ENCODE results near the gene OXCT1.

The OXCT1 gene

DNA sequence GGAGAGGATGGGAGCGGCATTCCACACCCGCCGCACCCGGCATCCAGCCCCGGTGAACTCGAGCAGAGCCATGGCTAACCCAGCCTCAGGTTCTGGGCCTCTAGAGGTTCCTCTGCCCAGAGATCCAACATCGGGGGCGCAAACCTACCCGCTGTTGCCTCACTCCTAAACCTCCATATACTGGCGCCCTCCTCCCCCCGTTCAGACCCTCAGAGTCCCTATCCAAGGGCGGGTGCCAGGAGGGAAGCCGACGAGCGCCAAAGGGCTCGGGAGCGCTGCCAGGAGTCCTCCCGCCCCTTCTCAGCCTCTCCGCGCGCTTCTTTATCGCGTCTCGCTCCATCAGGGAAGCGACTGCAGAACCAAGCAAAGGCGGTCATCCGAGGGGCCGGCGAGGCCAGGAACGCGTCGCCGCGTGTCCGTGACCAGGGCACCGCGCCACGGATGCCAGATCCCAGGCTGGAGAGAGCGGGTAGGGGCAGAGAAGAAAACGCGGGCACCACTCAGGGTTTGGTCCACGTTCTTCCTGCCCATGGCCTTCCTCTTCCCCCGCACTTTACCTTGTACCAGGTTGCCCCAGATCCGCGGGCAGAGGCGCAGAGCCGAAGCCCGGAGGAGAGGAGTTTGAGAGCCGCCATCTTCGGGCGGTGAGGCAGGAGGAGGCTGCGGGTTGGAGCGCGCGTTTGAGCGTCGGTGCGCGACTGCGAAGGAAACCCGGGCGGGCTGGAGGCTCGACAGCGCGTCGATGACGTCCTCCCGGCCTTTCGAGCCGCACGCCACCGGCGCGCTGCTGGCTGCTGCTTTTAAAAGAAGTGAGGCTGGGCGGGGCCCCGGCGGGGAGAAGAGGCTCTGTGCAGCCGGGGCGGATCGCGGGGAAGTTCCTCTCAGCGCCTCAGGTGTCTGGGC is at the start of gene OXCT1:
Gene OXCT1, minus strand, starts transcription at position 702 of the 903 bp plus-strand sequence. Its CDS starts 67 bp downstream, at position 635.
- DNase-seq = peak; percentile 96

GRCh38 chr5:41918105-41918504 is 47.9 kb upstream of the OXCT1 start:
- no peak for DNase-seq

DNA sequence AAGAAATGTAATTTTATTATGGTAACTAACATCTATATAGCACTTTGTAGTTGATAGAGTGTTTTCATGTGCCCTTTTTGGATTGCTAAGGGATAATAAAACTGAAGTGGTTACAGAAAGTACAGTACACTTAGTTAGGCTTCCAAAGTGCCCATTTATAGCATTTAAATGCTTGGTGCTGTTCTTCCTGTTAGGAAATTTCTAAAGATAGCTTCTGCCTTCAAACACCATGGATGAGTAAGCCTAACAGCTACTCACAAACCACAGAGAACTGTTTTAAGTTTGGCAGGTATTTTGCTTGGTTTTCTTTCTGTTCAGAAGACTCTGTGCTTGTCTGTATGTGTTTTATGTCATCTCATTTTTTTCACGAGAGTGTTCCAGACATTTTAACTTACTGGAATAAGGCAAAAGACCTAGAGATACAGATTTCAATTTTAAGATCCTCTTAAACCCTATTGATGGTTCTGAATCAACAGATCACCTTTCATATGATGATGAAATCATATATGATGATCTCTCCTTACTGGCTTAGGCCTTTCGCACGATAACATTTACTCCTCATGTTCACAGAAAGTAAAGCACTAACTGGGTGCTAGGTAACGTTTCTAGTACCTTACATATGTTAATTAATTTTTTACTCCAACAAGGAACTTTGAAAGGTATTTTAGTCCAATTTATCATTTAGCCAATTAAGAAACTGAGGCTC is 38.3 kb upstream of the OXCT1 start:
- DNase-seq = no peak

DNA sequence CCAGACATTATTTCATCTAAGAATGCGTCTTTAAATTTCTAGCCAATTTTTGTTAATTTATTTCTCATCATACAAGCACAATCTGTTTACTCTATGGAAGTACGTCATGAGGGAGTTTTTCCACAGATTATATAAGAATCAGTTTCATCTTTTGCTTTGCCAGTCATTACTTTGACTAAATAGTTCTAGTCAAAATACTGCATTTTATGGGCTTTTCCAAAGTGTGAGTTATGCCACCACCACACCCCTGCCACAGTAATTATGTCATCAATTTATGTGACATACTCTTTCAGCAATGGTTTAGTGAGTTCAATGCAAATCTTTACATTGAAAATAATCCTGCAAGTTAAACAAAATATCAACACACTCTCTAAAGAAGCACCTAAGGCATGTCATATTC is 35.9 kb upstream of the OXCT1 start:
- no peak for DNase-seq

GRCh38 chr5:41903892-41904799 is 33.9 kb upstream of the OXCT1 start, which contains the start of gene RIMOC1:
RIMOC1 (plus strand) TSS chr5:41904344; CDS start chr5:41904368, 24 bp downstream.
- peak; percentile 98 for DNase-seq

GRCh38 chr5:41903382-41903891 is 33.2 kb upstream of the OXCT1 start:
- no peak for DNase-seq

- DNase-seq = no peak
These were observed 26.0 kb upstream of the OXCT1 start for GRCh38 chr5:41896230-41896629.

GRCh38 chr5:41893074-41893851 is 23.0 kb upstream of the OXCT1 start:
- DNase-seq = no peak

DNA sequence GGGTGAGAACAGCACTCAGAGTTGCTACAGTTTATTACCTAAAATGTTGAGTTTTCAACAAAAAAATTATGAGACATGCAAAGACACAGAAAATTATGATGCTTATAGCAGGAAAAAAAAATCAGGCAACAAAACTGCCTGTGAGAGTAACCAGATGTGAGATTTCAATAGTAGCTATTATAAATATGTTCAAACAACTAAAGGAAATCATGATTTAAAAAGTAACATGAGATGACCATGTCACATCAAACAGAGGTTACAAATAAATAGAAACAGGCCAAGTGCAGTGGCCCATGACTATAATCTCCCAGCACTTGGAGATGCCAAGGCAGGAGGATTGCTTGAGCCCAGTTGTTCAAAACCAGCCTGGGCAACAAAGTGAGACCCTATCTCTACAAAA is 21.8 kb upstream of the OXCT1 start:
- no peak for DNase-seq

DNA sequence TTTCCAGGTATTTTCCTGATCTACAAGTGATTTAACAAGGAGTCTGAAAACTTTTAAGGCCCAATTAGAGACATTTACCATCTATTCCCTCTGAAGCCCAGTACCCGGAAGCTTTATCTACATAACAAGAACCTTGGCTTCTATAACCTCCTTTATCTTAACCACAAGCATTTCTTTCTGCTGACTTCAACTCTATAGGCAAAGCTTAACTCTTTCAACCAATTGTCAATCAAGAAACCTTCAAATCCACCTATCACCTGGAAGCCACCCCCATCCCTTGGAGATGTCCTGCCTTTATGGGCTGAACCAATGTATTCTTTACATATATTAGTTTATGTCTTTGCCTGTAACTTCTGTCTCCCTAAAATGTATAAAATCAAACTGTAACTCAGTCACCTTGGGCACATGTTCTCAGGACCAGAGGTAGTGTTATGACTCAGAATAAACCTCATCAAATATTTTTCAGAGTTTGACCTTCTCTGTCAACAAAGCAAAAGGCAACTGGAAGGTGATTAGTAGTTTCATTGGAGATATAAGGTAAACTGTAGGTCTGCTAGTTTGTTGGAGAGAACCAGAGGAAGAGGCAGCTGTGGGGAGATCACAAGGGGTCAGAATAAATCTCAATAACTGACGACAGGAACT is 21.0 kb upstream of the OXCT1 start:
- DNase-seq = no peak

DNA sequence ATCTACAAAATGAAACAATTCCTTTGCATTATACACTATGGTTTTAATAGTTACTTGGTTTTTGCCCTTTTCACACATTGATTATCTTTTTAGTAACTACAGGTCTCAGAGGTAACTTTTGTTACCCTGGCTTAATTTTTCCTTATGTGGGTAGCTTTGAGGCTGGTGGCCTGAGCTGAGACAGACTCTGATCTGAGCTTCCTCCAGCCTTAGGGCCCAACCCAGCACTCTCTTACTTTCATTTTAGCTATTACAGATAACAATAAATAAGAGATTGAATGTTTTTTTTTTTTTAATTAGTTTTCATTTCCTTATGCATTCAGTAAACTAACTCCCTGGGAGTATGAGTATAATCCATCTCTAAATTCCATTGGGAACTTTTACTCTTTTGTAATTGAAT is 15.1 kb upstream of the OXCT1 start:
- no peak for DNase-seq

- no peak for DNase-seq
These were observed 13.7 kb upstream of the OXCT1 start for GRCh38 chr5:41883936-41884335.

DNA sequence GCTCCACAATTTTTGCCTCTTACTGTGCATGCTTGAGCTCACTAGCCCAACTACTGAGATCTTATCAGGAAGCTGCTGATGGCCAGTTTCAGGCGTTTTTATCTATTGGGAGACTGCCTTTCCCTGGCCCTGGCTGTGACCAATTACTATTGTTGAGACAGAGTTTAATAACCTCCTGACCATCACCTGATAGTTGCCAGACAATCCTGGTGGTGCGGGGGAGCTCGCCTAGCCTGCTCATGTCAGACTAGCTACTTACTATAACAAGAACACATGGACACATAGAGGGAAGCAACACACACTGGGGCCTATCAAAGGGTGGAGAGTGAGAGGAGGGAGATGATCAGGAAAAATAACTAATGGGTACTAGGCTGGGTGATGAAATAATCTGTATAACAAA is 13.0 kb upstream of the OXCT1 start:
- no peak for DNase-seq

DNA sequence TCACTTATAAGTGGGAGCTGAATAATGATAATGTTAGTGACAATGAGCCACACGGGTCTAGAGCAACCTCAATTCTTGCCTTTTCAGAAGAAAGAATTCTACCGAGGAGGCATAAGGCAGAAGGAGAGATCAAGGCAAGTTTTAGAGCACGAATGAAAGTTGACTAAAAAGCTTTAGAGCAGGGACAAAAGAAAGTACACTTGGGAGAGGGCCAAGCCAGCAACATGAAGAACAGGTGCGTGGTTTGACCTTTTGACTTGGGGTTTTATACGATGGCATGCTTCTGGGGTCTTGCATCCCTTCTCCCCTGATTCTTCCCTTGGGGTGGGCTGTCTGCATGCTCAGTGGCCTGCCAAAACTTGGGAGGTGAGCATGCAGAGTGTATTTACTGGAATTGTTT is 12.5 kb upstream of the OXCT1 start:
- DNase-seq = no peak

GRCh38 chr5:41878643-41879478 is 8.6 kb upstream of the OXCT1 start:
- no peak for DNase-seq

DNA sequence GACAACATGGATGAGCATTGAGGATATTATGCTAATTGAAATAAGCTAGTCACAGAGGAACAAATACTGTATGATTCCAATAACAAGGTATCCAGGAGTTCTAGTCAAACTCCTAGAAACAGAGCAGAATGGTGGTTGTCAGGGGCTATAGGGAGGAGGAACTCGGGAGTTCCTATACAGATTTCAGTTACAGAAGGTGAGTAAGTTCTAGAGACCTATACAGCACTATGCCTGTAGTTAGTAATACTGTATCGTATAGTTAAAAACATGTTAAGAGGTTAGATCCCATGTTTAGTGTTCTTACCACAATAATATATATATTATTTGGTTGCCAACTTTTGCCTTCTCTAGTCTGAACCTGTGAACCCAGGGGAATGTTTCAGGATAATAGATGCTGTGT is 7.9 kb upstream of the OXCT1 start:
- DNase-seq = no peak

GRCh38 chr5:41877408-41877807 is 7.2 kb upstream of the OXCT1 start:
- DNase-seq = no peak

- DNase-seq = no peak
These were observed 6.5 kb upstream of the OXCT1 start for GRCh38 chr5:41876678-41877077.

DNA sequence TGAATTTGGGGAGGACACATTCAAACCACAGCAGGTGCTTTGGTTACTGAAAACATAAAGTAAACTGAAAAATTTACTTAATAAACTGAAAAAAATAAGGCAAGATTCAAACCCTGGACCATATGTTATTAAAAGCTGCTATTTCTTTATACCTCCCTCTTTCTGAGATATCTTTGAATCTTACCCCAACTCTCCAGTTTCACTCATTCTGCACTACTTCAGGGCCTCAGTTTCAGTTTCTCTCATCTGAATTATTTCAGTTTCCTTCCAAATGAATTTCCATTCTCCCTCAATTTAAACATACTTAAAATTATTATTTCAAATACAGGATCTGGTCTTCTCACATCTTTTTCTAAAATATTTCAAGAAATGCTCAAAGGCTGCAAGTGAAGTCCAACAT is 4.9 kb upstream of the OXCT1 start:
- no peak for DNase-seq

DNA sequence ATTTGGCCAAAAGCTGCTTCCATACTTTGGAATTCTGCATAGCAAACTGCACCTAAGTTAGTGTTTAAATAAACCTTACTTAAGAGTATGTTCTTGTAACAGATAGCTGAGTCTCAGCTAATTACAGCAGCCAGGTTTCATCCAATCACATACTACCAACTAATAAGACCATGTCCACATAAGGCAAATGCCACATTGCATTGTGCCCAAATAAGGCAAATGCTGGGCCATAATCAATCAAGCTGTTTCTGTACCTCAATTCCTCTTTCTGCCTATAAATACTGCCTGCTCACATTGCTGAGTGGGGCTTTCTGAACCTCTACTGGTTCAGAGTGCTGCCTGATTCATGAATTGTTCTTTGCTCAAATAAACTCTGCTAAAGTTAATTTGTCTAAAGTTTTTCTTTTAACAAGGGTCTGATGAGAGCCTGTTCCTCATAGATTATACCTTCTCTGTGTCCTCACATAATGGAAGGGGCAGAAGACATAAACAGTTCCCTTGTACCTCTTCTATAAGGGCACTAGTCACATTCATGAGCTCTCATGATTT is 4.4 kb upstream of the OXCT1 start:
- DNase-seq = no peak

Measured in CD4-positive, alpha-beta T cell treated with Interleukin-6 for 4 hours (primary cell).